ENCODE results near the gene TRAPPC2. TPM values are rescaled to one million over a fixed set of nuclear protein-coding genes. Genes with fewer than 3 reads are reported as not detected.
A peak's percentile ranks its signal among the peaks of the same experiment; 100 is the strongest.

The TRAPPC2 gene
- total and polyA plus RNA-seq, 9 of the 15 experiments (the other 6 are each of a cell fraction or from before 2014, with no cell fraction given) = 10.3 to 30.6 (median 18.6) TPM

DNA sequence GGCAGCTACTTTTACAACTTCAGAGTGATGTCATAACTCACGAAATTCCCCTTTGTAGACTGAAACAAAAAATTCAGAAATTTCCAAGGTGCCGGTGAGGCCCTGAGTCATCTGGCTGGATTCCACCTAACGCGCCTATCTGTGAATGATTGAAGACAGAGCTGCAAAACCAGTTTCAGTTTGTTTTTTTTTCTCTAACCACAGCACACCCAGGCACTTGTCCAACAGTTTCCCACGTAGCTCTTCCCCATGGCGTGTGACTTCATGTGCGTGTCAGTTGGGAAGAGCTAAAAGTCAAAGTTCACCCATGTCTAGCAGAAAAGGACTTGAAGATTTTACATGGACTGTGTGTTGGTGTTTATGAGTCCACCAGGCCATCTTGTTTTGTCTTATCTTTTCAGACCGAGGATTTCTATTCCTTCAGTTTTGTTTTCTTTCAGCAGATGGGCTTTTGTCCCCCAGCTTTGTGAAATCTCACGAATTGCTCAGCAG, 65.1 kb downstream of the TRAPPC2 start (continued):
- TF ChIP-seq MITF (IDR thresholded peaks at IDR 0.05) (no peak), ZNF785 (CRISPR knock-in tag; IDR thresholded peaks at IDR 0.05) (no peak), MNT (conservative IDR thresholded peaks at IDR 0.05) (peak in 1 of 2 experiments; percentile 39; a peak in 1 of 4 replicates), RNF219 (CRISPR knock-in tag; IDR thresholded peaks at IDR 0.05) (no peak), CBFA2T2 (conservative IDR thresholded peaks at IDR 0.05) (no peak; the same call in 1 of the 2 replicates), BCLAF1 (IDR thresholded peaks at IDR 0.05; ENCODE audit: borderline replicate concordance in 1 of 2, control insufficient read depth in 1 of 2, low read depth in 2 of 2, low read length in 1 of 2) (no peak), ZNF24 (IDR thresholded peaks at IDR 0.05) (no peak), SMC3 (conservative IDR thresholded peaks at IDR 0.05; ENCODE audit: insufficient read depth, low read depth, low read length) (no peak), SMARCE1 (IDR thresholded peaks at IDR 0.05) (peak; percentile 43; the same call in 1 of the 2 replicates), POLR2H (tag; IDR thresholded peaks at IDR 0.05; ENCODE audit: low read depth) (no peak; the same call in 1 of the 2 replicates), XRCC3 (IDR thresholded peaks at IDR 0.05) (no peak), TCF7L2 (IDR thresholded peaks at IDR 0.05; ENCODE audit: low read depth, low read length) (no peak), TBL1XR1 (IDR thresholded peaks at IDR 0.05; ENCODE audit: low read length in 2 of 2) (no peak), NR4A1 (CRISPR knock-in tag; IDR thresholded peaks at IDR 0.05) (no peak), NR4A1 (tag; IDR thresholded peaks at IDR 0.05) (no peak)
- TF ChIP-seq, protein P1, sequence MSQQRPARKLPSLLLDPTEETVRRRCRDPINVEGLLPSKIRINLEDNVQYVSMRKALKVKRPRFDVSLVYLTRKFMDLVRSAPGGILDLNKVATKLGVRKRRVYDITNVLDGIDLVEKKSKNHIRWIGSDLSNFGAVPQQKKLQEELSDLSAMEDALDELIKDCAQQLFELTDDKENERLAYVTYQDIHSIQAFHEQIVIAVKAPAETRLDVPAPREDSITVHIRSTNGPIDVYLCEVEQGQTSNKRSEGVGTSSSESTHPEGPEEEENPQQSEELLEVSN (IDR thresholded peaks at IDR 0.05; ENCODE audit: borderline replicate concordance in 1 of 2, extremely low read depth in 1 of 2, insufficient read depth in 1 of 2, insufficient read length in 1 of 2, low read depth in 1 of 2, low read length in 1 of 2, poor library complexity in 1 of 2, severe bottlenecking in 1 of 2) = peak in 1 of 2 experiments; percentile 36

Data from K562 (cell line).